Transverse colon (tissue), 4 donors: ENCODE data around the gene STX12. TPM values are rescaled to one million over a fixed set of nuclear protein-coding genes. Genes with fewer than 3 reads are reported as not detected.
"Not testable (repeated sequence)": the region's sequence is repeated elsewhere in the genome, so short reads cannot be mapped to it uniquely, and the experiment has no call there.

Experiments used
- DNase-seq: peaks from one replicate; pipeline ENCODE4 v3.0.0-alpha.2; 2019
- H3K27ac ChIP-seq, 4 donors: fragments of 200-600 bp; sonication (generic); 2 replicates each; pipeline ENCODE4 v1.5.1; 2016 to 2018; ENCODE audit warnings: inconsistent platforms in 4 of 4
- H3K27me3 ChIP-seq: fragments of 200-600 bp; sonication (generic); 2 replicates; pipeline ENCODE4 v1.5.1; 2017; ENCODE audit warnings: inconsistent platforms
- H3K36me3 ChIP-seq, 4 donors: fragments of 200-600 bp; sonication (generic); 2 replicates each; pipeline ENCODE4 v1.5.1; 2017 to 2019; ENCODE audit warnings: inconsistent platforms in 4 of 4
- H3K4me1 ChIP-seq, 4 donors: fragments of 200-600 bp; sonication (generic); 2 replicates each; pipeline ENCODE4 v1.5.1; 2017 to 2020; ENCODE audit warnings: inconsistent platforms in 4 of 4
- H3K4me3 ChIP-seq, 4 donors: fragments of 200-600 bp; sonication (generic); 1 replicate in 1 of 4; 2 replicates in 3 of 4; pipeline versions ENCODE4 v1.5.1 to v1.6.1; 2017 to 2019; ENCODE audit warnings: inconsistent platforms in 4 of 4
- H3K9me3 ChIP-seq, 2 donors: fragments of 200-600 bp; sonication (generic); 2 replicates each; pipeline ENCODE4 v1.5.1; 2017 to 2019; ENCODE audit warnings: inconsistent platforms in 2 of 2
- CTCF ChIP-seq, 5 experiments: fragments of 200-600 bp in 3 of 5; fragments of 450-650 bp in 2 of 5; sonication (generic) in 3 of 5; IDR thresholded peaks; 1 replicate in 2 of 5; 2 replicates in 3 of 5; pipeline ENCODE4 v1.5.1; 2016 to 2017; ENCODE audit warnings: antibody characterized with exemption in 5 of 5, inconsistent platforms in 3 of 5, mild to moderate bottlenecking in 2 of 5, moderate library complexity in 1 of 5
- EP300 ChIP-seq: sonication (generic); formaldehyde crosslinking; IDR thresholded peaks from one replicate; pipeline ENCODE4 v1.6.1; 2017; ENCODE audit warnings: antibody characterized with exemption, low read depth
- POLR2A ChIP-seq: fragments of 450-650 bp; IDR thresholded peaks from one replicate; pipeline ENCODE4 v1.6.1; 2016; ENCODE audit warnings: antibody characterized with exemption, mild to moderate bottlenecking, moderate library complexity
- POLR2AphosphoS5 ChIP-seq, 3 donors: sonication (generic); formaldehyde crosslinking; IDR thresholded peaks; one replicate each; pipeline ENCODE4 v1.6.1; 2016; ENCODE audit warnings: antibody characterized with exemption in 3 of 3
- WGBS, 2 donors: methylation state at CpG; one replicate each; pipeline ENCODE4 v1.1.5; 2018; ENCODE audit warnings: low coverage in 1 of 2; 5-methylcytosine and 5-hydroxymethylcytosine counted together
- in situ Hi-C, 4 donors: fragments of 200-750 bp; cut with MboI; loops; one replicate each; pipeline versions ENCODE4 v1.15.0 to v1.15.1; 2017; ENCODE audit warnings: low sequenced_read_pairs in 3 of 4, low pct_ligation_motif_present in 1 of 4, low pct_unique_long_range_greater_than_20kb in 1 of 4
- intact Hi-C: fragments of 100-400 bp; cut with DNase I; formaldehyde crosslinking; loops from one replicate; pipeline ENCODE4 v1.15.1; 2023; ENCODE audit warnings: low total_unique reads
- total RNA-seq, 4 donors: library from RNA; depleted of rRNA; stranded (reverse); fragments of >200 nt; gene quantifications; one replicate each; pipeline ENCODE4 v1.1.0, GENCODE V29; 2016

STX12 gene
- total RNA-seq, 4 donors from 2014 or later, result 11.3 to 65.3 (median 47.6) TPM

- TF ChIP-seq POLR2A (no peak), EP300 (no peak), POLR2AphosphoS5 (IDR thresholded peaks at IDR 0.05) (no peak), CTCF (IDR thresholded peaks at IDR 0.05) (no peak)
- in situ Hi-C loops, result no loop called here
Measured at GRCh38 chr1:27807385-27807784, 34.4 kb downstream of the STX12 start.

GRCh38 chr1:27808131-27808530 lies 35.1 kb downstream of the STX12 start:
- intact Hi-C loops, H3K27ac ChIP-seq, H3K4me3 ChIP-seq, in situ Hi-C loops, H3K9me3 ChIP-seq, DNase-seq, H3K27me3 ChIP-seq, H3K4me1 ChIP-seq: not testable (repeated sequence)
- 98 to 100% methylated on average over 3 of the region's 3 CpGs for WGBS, 2 donors
- H3K36me3 ChIP-seq, result peaks cover 0 to 52% (median 10%) of the 10 kb centered on the region in 4 donors

More at GRCh38 chr1:27807385-27807784, 34.4 kb downstream of the STX12 start:
- no peaks in the 10 kb centered on the region for H3K9me3 ChIP-seq
- 72 to 84% methylated on average over 2 of the region's 2 CpGs for WGBS, 2 donors
- no peaks in the 10 kb centered on the region for H3K4me1 ChIP-seq
- H3K27me3 ChIP-seq, result no peaks in the 10 kb centered on the region
- H3K36me3 ChIP-seq, result peaks cover 0 to 51% (median 11%) of the 10 kb centered on the region in 4 donors
- no peak overlapping the region for H3K27ac ChIP-seq
- intact Hi-C loops, result no loop called here
- H3K4me3 ChIP-seq, result no peak overlapping the region
- DNase-seq, result no peak

- no peak for DNase-seq
- TF ChIP-seq EP300 (no peak), POLR2A (no peak), CTCF (IDR thresholded peaks at IDR 0.05) (no peak), POLR2AphosphoS5 (IDR thresholded peaks at IDR 0.05) (no peak)
- 83 to 86% methylated on average over 1 of the region's 1 CpG for WGBS, 2 donors
- peaks cover 0 to 54% (median 14%) of the 10 kb centered on the region in 4 donors for H3K36me3 ChIP-seq
- in situ Hi-C loops, result no loop called here
- no peaks in the 10 kb centered on the region for H3K4me1 ChIP-seq
- no peaks in the 10 kb centered on the region for H3K27me3 ChIP-seq
- no peak overlapping the region for H3K27ac ChIP-seq
- no peaks in the 10 kb centered on the region for H3K9me3 ChIP-seq
- H3K4me3 ChIP-seq, result no peak overlapping the region
- intact Hi-C loops, result no loop called here
Measured at GRCh38 chr1:27809883-27810282, 36.9 kb downstream of the STX12 start.

- Histone ChIP-seq H3K27me3 (no peaks in the 10 kb centered on the region), H3K36me3 (peaks cover 0 to 40% (median 15%) of the 10 kb centered on the region in 4 donors), H3K27ac (no peak overlapping the region), H3K4me3 (no peak overlapping the region), H3K4me1 (peaks cover 1 to 6% (median 5%) of the 10 kb centered on the region in 4 donors), H3K9me3 (no peaks in the 10 kb centered on the region)
- 82 to 86% methylated on average over 4 to 6 of the region's 6 CpGs for WGBS, 2 donors
- in situ Hi-C loops (no loop called here), intact Hi-C loops (no loop called here)
- no peak for DNase-seq
- no peak for TF ChIP-seq EP300
- no peak for TF ChIP-seq POLR2A
- TF ChIP-seq POLR2AphosphoS5 (IDR thresholded peaks at IDR 0.05), result no peak
Measured at GRCh38 chr1:27811741-27812500, 38.9 kb downstream of the STX12 start.

- Histone ChIP-seq H3K27me3 (no peaks in the 10 kb centered on the region), H3K27ac (peak overlapping the region; percentile 51 to 76 (median 64)), H3K4me3 (no peak overlapping the region), H3K9me3 (no peaks in the 10 kb centered on the region), H3K4me1 (peaks cover 5 to 15% (median 12%) of the 10 kb centered on the region in 4 donors), H3K36me3 (peaks cover 0 to 68% (median 27%) of the 10 kb centered on the region in 4 donors)
- DNase-seq, result peak; percentile 22
- TF ChIP-seq CTCF (IDR thresholded peaks at IDR 0.05) (no peak), EP300 (no peak), POLR2AphosphoS5 (IDR thresholded peaks at IDR 0.05) (peak in 1 of 3 donors; percentile 26)
- intact Hi-C loops, result no loop called here
- in situ Hi-C loops, result no loop called here
- 55 to 100% methylated on average over 1 to 2 of the region's 2 CpGs for WGBS, 2 donors
Measured at GRCh38 chr1:27816921-27817630, 44.1 kb downstream of the STX12 start.
